Stomach (tissue), 4 donors: ENCODE measurements around the gene SLC6A15.

ENCODE experiments used
- CTCF ChIP-seq, 7 experiments: fragments of 450-650 bp in 4 of 7; fragments of 200-600 bp in 3 of 7; sonication (generic) in 3 of 7; IDR thresholded peaks; one replicate each; pipeline ENCODE4 v1.5.1; 2016 to 2019; ENCODE audit warnings: antibody characterized with exemption in 7 of 7, control low read depth in 2 of 7, mild to moderate bottlenecking in 1 of 7
- EP300 ChIP-seq: sonication (generic); formaldehyde crosslinking; IDR thresholded peaks from one replicate; pipeline ENCODE4 v1.6.1; 2017; ENCODE audit warnings: antibody characterized with exemption
- POLR2A ChIP-seq, 4 donors: fragments of 450-650 bp; IDR thresholded peaks; one replicate each; pipeline ENCODE4 v1.6.1; 2016; ENCODE audit warnings: antibody characterized with exemption in 4 of 4, control low read depth in 2 of 4, mild to moderate bottlenecking in 1 of 4, moderate library complexity in 1 of 4
- POLR2AphosphoS5 ChIP-seq, 3 donors: sonication (generic); formaldehyde crosslinking; IDR thresholded peaks; one replicate each; pipeline ENCODE4 v1.6.1; 2016; ENCODE audit warnings: antibody characterized with exemption in 3 of 3

GRCh38 chr12:84825149-84825548, 87.5 kb downstream of the SLC6A15 start:
- TF ChIP-seq CTCF (IDR thresholded peaks at IDR 0.05) = no peak
- no peak for TF ChIP-seq POLR2A (IDR thresholded peaks at IDR 0.05)
- TF ChIP-seq POLR2AphosphoS5 (IDR thresholded peaks at IDR 0.05) = no peak
- TF ChIP-seq EP300 = no peak
